Esophagus squamous epithelium (tissue), 4 donors: Measurements from ENCODE around the gene SFMBT1.

Experiments
- POLR2A ChIP-seq, 4 donors: fragments of 450-650 bp; IDR thresholded peaks; one replicate each; pipeline ENCODE4 v1.6.1; 2017; ENCODE audit warnings: antibody characterized with exemption in 4 of 4, mild to moderate bottlenecking in 4 of 4, moderate library complexity in 3 of 4
- TF ChIP-seq, protein P1 (sequence below), 6 experiments: fragments of 450-650 bp in 4 of 6; fragments of 200-600 bp in 2 of 6; sonication (generic) in 2 of 6; IDR thresholded peaks; one replicate each; pipeline ENCODE4 v1.5.1; 2016 to 2019; ENCODE audit warnings: antibody characterized with exemption in 6 of 6, mild to moderate bottlenecking in 4 of 6, moderate library complexity in 4 of 6

DNA sequence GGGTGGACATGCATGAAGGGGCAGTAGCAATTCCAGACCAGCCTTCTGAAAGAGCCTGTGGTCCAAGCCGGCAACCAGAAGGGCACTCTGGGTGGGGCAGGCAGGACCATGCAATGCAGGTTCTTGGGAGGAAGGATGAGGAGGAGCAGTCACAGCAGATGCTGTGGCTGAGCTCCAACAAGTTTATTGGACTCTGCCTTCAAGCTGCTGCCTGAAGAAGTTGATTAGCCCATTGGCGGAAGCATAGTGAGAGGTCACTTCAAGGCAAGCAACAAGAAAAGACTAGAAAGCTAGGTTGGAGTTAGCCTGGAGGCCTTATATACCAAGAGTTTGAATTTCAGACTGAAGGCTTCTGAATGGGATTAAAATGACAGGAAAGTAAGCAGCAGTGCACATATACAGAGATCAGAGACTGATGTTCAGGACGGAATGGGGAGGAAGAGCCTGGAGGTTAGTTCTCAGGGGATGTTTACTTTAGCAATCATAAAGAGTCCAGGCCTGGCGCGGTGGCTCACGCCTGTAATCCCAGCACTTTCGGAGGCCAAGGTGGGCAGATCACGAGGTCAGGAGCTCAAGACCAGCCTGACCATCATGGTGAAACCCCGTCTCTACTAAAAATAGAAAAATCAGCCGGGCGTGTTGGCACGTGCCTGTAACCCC, 39.9 kb downstream of the SFMBT1 start:
- TF ChIP-seq, protein P1, sequence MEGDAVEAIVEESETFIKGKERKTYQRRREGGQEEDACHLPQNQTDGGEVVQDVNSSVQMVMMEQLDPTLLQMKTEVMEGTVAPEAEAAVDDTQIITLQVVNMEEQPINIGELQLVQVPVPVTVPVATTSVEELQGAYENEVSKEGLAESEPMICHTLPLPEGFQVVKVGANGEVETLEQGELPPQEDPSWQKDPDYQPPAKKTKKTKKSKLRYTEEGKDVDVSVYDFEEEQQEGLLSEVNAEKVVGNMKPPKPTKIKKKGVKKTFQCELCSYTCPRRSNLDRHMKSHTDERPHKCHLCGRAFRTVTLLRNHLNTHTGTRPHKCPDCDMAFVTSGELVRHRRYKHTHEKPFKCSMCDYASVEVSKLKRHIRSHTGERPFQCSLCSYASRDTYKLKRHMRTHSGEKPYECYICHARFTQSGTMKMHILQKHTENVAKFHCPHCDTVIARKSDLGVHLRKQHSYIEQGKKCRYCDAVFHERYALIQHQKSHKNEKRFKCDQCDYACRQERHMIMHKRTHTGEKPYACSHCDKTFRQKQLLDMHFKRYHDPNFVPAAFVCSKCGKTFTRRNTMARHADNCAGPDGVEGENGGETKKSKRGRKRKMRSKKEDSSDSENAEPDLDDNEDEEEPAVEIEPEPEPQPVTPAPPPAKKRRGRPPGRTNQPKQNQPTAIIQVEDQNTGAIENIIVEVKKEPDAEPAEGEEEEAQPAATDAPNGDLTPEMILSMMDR (IDR thresholded peaks at IDR 0.05), result no peak
- no peak for TF ChIP-seq POLR2A (IDR thresholded peaks at IDR 0.05)
